Caco-2 (cell line): ENCODE results near the gene CD86. TPM values are rescaled to one million over a fixed set of nuclear protein-coding genes. Genes with fewer than 3 reads are reported as not detected.

Experiments
- BruUV-seq: library from RNA; stranded (reverse); fragments of 400-500 nt; replicated peaks from 2 replicates; lab custom pipeline; 2021; lab: Mats Ljungman, UMichigan
- CTCF ChIA-PET: fragments of 300-600 bp; sonication (Branson Sonifier 250); formaldehyde crosslinking; loops from one replicate; lab custom pipeline; 2022; ENCODE audit warnings: antibody characterized with exemption; lab: Charles Lee
- POLR2A ChIA-PET: fragments of 300-600 bp; sonication (Branson Sonifier 250); formaldehyde crosslinking; loops from one replicate; lab custom pipeline; 2022; ENCODE audit warnings: antibody characterized with exemption; lab: Charles Lee
- DNase-seq, 2 experiments: peaks; one replicate each; pipeline versions ENCODE4 v3.0.0 to v3.0.0-alpha.2; 2020 to 2022
- H3K27me3 ChIP-seq: replicated peaks from 2 replicates; pipeline ENCODE4 v1.6.0; 2011; ENCODE audit warnings: low read length; ENCODE audit not compliant: control insufficient read depth, insufficient read depth
- H3K36me3 ChIP-seq: 2 replicates; pipeline ENCODE4 v1.5.1; 2011; ENCODE audit warnings: low read length; ENCODE audit not compliant: control insufficient read depth, insufficient read depth
- H3K4me1 ChIP-seq: fragments of 250-450 bp; sonication (Bioruptor Pico); 2 replicates; pipeline ENCODE4 v1.5.1; 2020; ENCODE audit warnings: mild to moderate bottlenecking
- H3K4me3 ChIP-seq: 2 replicates; pipeline ENCODE4 v1.5.1; 2011; ENCODE audit warnings: low read depth, mild to moderate bottlenecking, control low read depth, low read length
- H3K9me3 ChIP-seq: fragments of 250-450 bp; sonication (Bioruptor Pico); 2 replicates; pipeline ENCODE4 v1.5.1; 2020; ENCODE audit warnings: mild to moderate bottlenecking, moderate library complexity
- H3K27ac Mint-ChIP-seq: one replicate; pipeline ENCODE4 v1.8.0; 2022; ENCODE audit warnings: mixed read lengths; ENCODE audit not compliant: unreplicated experiment
- H3K27me3 Mint-ChIP-seq: one replicate; pipeline ENCODE4 v1.8.0; 2022; ENCODE audit warnings: mixed read lengths; ENCODE audit not compliant: insufficient read depth, unreplicated experiment
- H3K36me3 Mint-ChIP-seq: one replicate; pipeline ENCODE4 v1.8.0; 2022; ENCODE audit warnings: mild to moderate bottlenecking, mixed read lengths; ENCODE audit not compliant: insufficient read depth, unreplicated experiment
- H3K4me1 Mint-ChIP-seq: one replicate; pipeline ENCODE4 v1.8.0; 2022; ENCODE audit warnings: low read depth, mixed read lengths; ENCODE audit not compliant: unreplicated experiment
- H3K4me3 Mint-ChIP-seq: one replicate; pipeline ENCODE4 v1.8.0; 2022; ENCODE audit warnings: mild to moderate bottlenecking, moderate library complexity, mixed read lengths; ENCODE audit not compliant: unreplicated experiment
- H3K9me3 Mint-ChIP-seq: one replicate; pipeline ENCODE4 v1.8.0; 2022; ENCODE audit warnings: mixed read lengths; ENCODE audit not compliant: unreplicated experiment
- intact Hi-C: fragments of 100-400 bp; cut with micrococcal nuclease; formaldehyde crosslinking; loops from one replicate; pipeline ENCODE4 v1.10.0; 2022; ENCODE audit not compliant: unreplicated experiment
- total RNA-seq: library from RNA; stranded (reverse); gene quantifications from 2 replicates; pipeline ENCODE4 v1.2.3, GENCODE V29; 2022
- TF ChIP-seq, protein P1 (sequence below), 2 experiments: fragments of 200-600 bp in 1 of 2; IDR thresholded peaks; 1 replicate in 1 of 2; 2 replicates in 1 of 2; pipeline versions ENCODE4 v1.5.1 to v1.8.0; 2011 to 2022; ENCODE audit warnings: antibody characterized with exemption in 1 of 2, control low read depth in 1 of 2, inconsistent platforms in 1 of 2, low read depth in 1 of 2, low read length in 1 of 2, mild to moderate bottlenecking in 1 of 2, moderate library complexity in 1 of 2; ENCODE audit not compliant: insufficient read depth in 1 of 2, severe bottlenecking in 1 of 2, unreplicated experiment in 1 of 2

Gene CD86
- total RNA-seq, 1 experiment from 2014 or later, result not detected

DNA sequence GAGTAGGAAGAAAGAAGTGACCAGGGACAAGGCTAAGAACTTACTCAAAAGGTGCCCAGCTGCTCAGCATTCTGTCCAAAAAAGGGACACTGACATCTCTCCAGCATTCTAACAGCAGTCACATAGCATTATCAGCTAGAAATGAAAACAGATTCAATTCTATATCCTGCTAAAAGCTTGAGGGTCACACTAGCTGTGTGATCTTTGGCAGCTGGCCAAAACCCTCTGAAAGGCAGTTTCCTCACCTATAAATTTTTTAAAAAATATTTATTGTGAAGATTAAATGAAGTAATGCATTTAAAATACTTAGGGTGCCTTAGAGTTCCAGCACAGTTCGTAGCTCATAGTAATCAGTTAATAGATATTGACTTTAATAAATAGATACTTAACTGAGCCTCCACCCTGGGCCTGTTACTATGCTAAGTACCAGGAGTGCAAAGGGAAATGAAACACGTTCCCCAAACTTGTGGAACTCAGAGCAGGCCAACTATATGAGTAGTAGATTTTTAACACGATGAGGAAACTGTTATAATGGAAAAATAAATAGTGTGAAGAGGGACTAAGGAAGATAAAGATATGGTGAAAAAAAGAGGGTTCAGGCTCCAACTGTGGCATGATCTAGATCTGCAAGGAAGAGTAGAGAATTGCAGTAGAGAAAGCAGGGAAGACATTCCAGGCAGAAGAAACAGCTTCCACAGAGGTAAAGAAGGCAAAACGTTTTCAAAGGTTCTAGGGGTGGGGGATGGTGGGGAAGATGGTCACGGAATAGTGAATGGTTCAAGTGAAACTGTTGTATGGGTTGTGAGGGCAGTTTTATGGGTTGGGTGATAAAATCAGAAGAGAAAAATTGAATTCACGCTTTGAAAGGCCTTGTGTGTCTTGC, 11.4 kb downstream of the CD86 start:
- TF ChIP-seq, protein P1, sequence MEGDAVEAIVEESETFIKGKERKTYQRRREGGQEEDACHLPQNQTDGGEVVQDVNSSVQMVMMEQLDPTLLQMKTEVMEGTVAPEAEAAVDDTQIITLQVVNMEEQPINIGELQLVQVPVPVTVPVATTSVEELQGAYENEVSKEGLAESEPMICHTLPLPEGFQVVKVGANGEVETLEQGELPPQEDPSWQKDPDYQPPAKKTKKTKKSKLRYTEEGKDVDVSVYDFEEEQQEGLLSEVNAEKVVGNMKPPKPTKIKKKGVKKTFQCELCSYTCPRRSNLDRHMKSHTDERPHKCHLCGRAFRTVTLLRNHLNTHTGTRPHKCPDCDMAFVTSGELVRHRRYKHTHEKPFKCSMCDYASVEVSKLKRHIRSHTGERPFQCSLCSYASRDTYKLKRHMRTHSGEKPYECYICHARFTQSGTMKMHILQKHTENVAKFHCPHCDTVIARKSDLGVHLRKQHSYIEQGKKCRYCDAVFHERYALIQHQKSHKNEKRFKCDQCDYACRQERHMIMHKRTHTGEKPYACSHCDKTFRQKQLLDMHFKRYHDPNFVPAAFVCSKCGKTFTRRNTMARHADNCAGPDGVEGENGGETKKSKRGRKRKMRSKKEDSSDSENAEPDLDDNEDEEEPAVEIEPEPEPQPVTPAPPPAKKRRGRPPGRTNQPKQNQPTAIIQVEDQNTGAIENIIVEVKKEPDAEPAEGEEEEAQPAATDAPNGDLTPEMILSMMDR (IDR thresholded peaks at IDR 0.05; ENCODE audit: insufficient read depth in 1 of 2, low read depth in 1 of 2, low read length in 1 of 2, severe bottlenecking in 1 of 2, unreplicated experiment in 1 of 2), result no peak

DNA sequence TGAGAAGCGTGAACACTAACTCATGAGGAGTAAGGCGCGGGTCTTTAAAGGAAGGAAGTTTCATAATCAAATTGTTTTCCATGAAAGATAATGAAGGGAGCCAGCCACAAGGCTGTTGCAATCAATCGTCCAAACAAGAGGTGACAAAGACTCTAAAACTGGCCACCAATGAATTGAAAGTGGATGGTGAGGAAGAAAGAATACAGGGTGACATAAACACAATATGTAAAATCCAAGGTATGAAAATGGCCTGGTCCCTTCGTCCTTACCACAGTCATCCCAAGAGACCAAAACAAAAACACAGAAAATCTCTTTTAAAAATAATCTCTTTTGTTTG, 12.0 kb downstream of the CD86 start:
- BruUV-seq, result no TSS peak
- POLR2A ChIA-PET, result no interaction called here
- Histone ChIP-seq H3K9me3 (no peaks in the 10 kb centered on the region), H3K27me3 (no peaks in the 10 kb centered on the region), H3K4me3 (no peak overlapping the region), H3K4me1 (no peaks in the 10 kb centered on the region), H3K36me3 (no peaks in the 10 kb centered on the region)
- CTCF ChIA-PET, result no interaction called here
- DNase-seq, result no peak
- H3K9me3 Mint-ChIP-seq, result no peaks in the 10 kb centered on the region
- intact Hi-C loops, result no loop called here
- TF ChIP-seq, protein P1 (IDR thresholded peaks at IDR 0.05; ENCODE audit: insufficient read depth in 1 of 2, low read depth in 1 of 2, low read length in 1 of 2, severe bottlenecking in 1 of 2, unreplicated experiment in 1 of 2), result no peak
- peaks cover 11% of the 10 kb centered on the region for H3K27me3 Mint-ChIP-seq
- no peaks in the 10 kb centered on the region for H3K4me1 Mint-ChIP-seq
- H3K36me3 Mint-ChIP-seq, result peaks cover 6% of the 10 kb centered on the region
- no peak overlapping the region for H3K4me3 Mint-ChIP-seq
- H3K27ac Mint-ChIP-seq, result no peak overlapping the region

More for the DNA sequence above, 11.4 kb downstream of the CD86 start:
- ChIA-PET POLR2A (no interaction called here), CTCF (no interaction called here)
- Histone ChIP-seq H3K9me3 (no peaks in the 10 kb centered on the region), H3K36me3 (no peaks in the 10 kb centered on the region), H3K27me3 (no peaks in the 10 kb centered on the region), H3K4me1 (no peaks in the 10 kb centered on the region), H3K4me3 (no peak overlapping the region)
- Mint-ChIP-seq H3K9me3 (no peaks in the 10 kb centered on the region), H3K4me1 (no peaks in the 10 kb centered on the region), H3K27ac (no peak overlapping the region), H3K36me3 (peaks cover 6% of the 10 kb centered on the region), H3K4me3 (no peak overlapping the region), H3K27me3 (peaks cover 11% of the 10 kb centered on the region)
- intact Hi-C loops, result no loop called here
- BruUV-seq, result no TSS peak
- DNase-seq, result no peak

DNA sequence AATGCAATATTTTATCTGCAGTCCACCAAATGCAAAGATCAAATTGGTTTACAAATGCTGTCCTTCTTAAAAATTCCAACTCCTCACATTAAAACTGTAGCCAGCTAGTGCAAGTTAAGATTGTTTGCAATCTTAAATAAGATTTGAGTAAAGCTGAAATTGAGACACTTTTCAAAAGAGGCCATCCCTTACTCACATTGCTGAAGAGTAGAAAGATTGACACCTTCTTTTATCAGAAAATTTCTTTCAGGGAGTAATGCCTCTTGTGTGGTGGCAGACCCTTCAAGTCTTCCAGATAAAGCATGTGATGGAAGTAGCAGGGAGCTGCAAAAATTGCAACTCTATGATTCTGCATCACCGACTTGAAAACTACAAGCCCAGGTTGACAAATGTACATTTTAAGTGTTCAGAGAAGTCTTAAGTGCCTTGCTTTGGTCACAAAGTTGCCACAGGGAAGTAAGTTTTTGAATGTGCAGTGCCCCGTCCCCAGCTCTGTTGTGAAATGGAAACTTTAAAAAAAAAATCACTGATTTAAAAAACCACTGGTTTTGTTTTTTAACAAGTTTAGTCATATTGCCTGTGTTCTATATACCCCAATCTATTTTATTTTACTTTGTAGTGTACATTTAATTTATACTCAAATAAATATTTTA, 12.6 kb downstream of the CD86 start:
- Histone ChIP-seq H3K36me3 (no peaks in the 10 kb centered on the region), H3K27me3 (no peaks in the 10 kb centered on the region), H3K9me3 (no peaks in the 10 kb centered on the region), H3K4me3 (no peak overlapping the region), H3K4me1 (no peaks in the 10 kb centered on the region)
- TF ChIP-seq, protein P1 (IDR thresholded peaks at IDR 0.05; ENCODE audit: insufficient read depth in 1 of 2, low read depth in 1 of 2, low read length in 1 of 2, severe bottlenecking in 1 of 2, unreplicated experiment in 1 of 2), result no peak
- Mint-ChIP-seq H3K27ac (no peak overlapping the region), H3K36me3 (peaks cover 6% of the 10 kb centered on the region), H3K27me3 (peaks cover 11% of the 10 kb centered on the region), H3K4me3 (no peak overlapping the region), H3K4me1 (no peaks in the 10 kb centered on the region), H3K9me3 (no peaks in the 10 kb centered on the region)
- BruUV-seq, result no TSS peak
- DNase-seq, result no peak
- intact Hi-C loops, result no loop called here
- ChIA-PET CTCF (no interaction called here), POLR2A (no interaction called here)
